Type B pancreatic cell (in vitro differentiated cells): Measurements from ENCODE around the gene OMA1. TPM values are rescaled to one million over a fixed set of nuclear protein-coding genes. Genes with fewer than 3 reads are reported as not detected.

ENCODE experiments used
- DNase-seq: peaks from one replicate; pipeline ENCODE4 v3.0.0; 2021; ENCODE audit warnings: mixed read lengths; ENCODE audit not compliant: unreplicated experiment; ENCODE audit errors: extremely low spot score
- H3K27ac Mint-ChIP-seq: 2 replicates; pipeline ENCODE4 v1.8.0; 2021; ENCODE audit warnings: mild to moderate bottlenecking, mixed read lengths
- H3K27me3 Mint-ChIP-seq: 2 replicates; pipeline ENCODE4 v1.8.0; 2021; ENCODE audit warnings: mixed read lengths
- H3K36me3 Mint-ChIP-seq: 2 replicates; pipeline ENCODE4 v1.8.0; 2021; ENCODE audit warnings: mixed read lengths
- H3K4me1 Mint-ChIP-seq: one replicate; pipeline ENCODE4 v1.8.0; 2021; ENCODE audit warnings: mixed read lengths; ENCODE audit not compliant: unreplicated experiment
- H3K4me3 Mint-ChIP-seq: 2 replicates; pipeline ENCODE4 v1.8.0; 2021; ENCODE audit warnings: mild to moderate bottlenecking, mixed read lengths
- H3K9me3 Mint-ChIP-seq: 2 replicates; pipeline ENCODE4 v1.8.0; 2021; ENCODE audit warnings: mixed read lengths
- CTCF ChIP-seq: fragments of 200-600 bp; sonication (generic); conservative IDR thresholded peaks from 2 replicates; pipeline ENCODE4 v1.5.0; 2021; ENCODE audit warnings: antibody characterized with exemption, mild to moderate bottlenecking
- total RNA-seq: library from RNA; stranded (reverse); gene quantifications from 2 replicates; pipeline ENCODE4 v1.2.1, GENCODE V29; 2021; ENCODE audit warnings: low replicate concordance

OMA1 gene
- total RNA-seq, 1 donor from 2014 or later: 22.4 TPM

DNA sequence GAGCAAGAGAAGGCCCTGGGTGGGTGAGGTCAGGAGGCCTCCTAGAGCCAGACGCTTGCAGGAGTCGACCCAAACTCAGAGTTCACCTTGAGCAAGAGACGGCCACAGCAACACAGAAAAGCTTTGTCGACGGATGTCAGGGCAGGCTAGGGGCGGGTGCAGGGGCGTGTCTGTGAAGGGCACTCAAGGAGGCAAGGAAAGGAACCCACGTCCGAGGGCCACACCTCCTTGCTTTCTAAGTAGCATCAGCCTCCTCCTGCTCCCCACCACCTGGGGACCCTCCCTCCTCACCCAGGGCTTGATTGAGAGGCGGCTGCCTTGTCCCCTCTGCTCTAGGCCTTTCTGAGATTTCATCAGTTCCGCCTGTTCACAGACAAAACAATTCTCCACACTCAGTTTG, 92.1 kb downstream of the OMA1 start:
- no peaks in the 10 kb centered on the region for H3K4me1 Mint-ChIP-seq
- no peak overlapping the region for H3K27ac Mint-ChIP-seq
- no peak for DNase-seq
- TF ChIP-seq CTCF: no peak
- H3K9me3 Mint-ChIP-seq: no peaks in the 10 kb centered on the region
- no peak overlapping the region for H3K4me3 Mint-ChIP-seq
- peaks cover 11% of the 10 kb centered on the region for H3K27me3 Mint-ChIP-seq
- no peaks in the 10 kb centered on the region for H3K36me3 Mint-ChIP-seq

GRCh38 chr1:58451560-58452191, 94.8 kb downstream of the OMA1 start:
- H3K4me1 Mint-ChIP-seq: peaks cover 15% of the 10 kb centered on the region
- H3K4me3 Mint-ChIP-seq: no peak overlapping the region
- H3K27me3 Mint-ChIP-seq: peaks cover 11% of the 10 kb centered on the region
- no peak for DNase-seq
- H3K36me3 Mint-ChIP-seq: no peaks in the 10 kb centered on the region
- H3K27ac Mint-ChIP-seq: no peak overlapping the region
- TF ChIP-seq CTCF: no peak
- H3K9me3 Mint-ChIP-seq: no peaks in the 10 kb centered on the region

- Mint-ChIP-seq H3K36me3 (no peaks in the 10 kb centered on the region), H3K4me3 (no peak overlapping the region)
- TF ChIP-seq CTCF: no peak
Observed at GRCh38 chr1:58447886-58448285, 98.6 kb downstream of the OMA1 start.

GRCh38 chr1:58447042-58447441, 99.5 kb downstream of the OMA1 start:
- no peaks in the 10 kb centered on the region for H3K36me3 Mint-ChIP-seq
- DNase-seq: no peak
- H3K27ac Mint-ChIP-seq: peak overlapping the region; percentile 50
- H3K4me3 Mint-ChIP-seq: no peak overlapping the region
- no peaks in the 10 kb centered on the region for H3K9me3 Mint-ChIP-seq
- no peak for TF ChIP-seq CTCF
- peaks cover 19% of the 10 kb centered on the region for H3K4me1 Mint-ChIP-seq
- H3K27me3 Mint-ChIP-seq: no peaks in the 10 kb centered on the region

More at GRCh38 chr1:58447886-58448285, 98.6 kb downstream of the OMA1 start:
- H3K27ac Mint-ChIP-seq: peak overlapping the region; percentile 11
- no peaks in the 10 kb centered on the region for H3K27me3 Mint-ChIP-seq
- H3K9me3 Mint-ChIP-seq: no peaks in the 10 kb centered on the region
- no peak for DNase-seq
- peaks cover 18% of the 10 kb centered on the region for H3K4me1 Mint-ChIP-seq

GRCh38 chr1:58446368-58446767, 100.2 kb downstream of the OMA1 start:
- Mint-ChIP-seq H3K4me3 (no peak overlapping the region), H3K27me3 (no peaks in the 10 kb centered on the region), H3K9me3 (no peaks in the 10 kb centered on the region), H3K36me3 (no peaks in the 10 kb centered on the region), H3K4me1 (peaks cover 26% of the 10 kb centered on the region), H3K27ac (peak overlapping the region; percentile 50)
- TF ChIP-seq CTCF: no peak
- DNase-seq: no peak
